Stimulated activated CD8-positive, alpha-beta memory T cell treated with anti-CD3 and anti-CD28 coated beads, Interleukin-7, amount 100 ng/mL, for 48 hours (primary cell): ENCODE measurements around the gene PTPRB.
A peak's percentile ranks its signal among the peaks of the same experiment; 100 is the strongest.

ENCODE experiments used
- DNase-seq, 2 donors: peaks; one replicate each; pipeline ENCODE4 v3.0.0-alpha.2; 2020; ENCODE audit warnings: low read depth in 1 of 2; ENCODE audit errors: extremely low read depth in 1 of 2

The PTPRB gene

DNA sequence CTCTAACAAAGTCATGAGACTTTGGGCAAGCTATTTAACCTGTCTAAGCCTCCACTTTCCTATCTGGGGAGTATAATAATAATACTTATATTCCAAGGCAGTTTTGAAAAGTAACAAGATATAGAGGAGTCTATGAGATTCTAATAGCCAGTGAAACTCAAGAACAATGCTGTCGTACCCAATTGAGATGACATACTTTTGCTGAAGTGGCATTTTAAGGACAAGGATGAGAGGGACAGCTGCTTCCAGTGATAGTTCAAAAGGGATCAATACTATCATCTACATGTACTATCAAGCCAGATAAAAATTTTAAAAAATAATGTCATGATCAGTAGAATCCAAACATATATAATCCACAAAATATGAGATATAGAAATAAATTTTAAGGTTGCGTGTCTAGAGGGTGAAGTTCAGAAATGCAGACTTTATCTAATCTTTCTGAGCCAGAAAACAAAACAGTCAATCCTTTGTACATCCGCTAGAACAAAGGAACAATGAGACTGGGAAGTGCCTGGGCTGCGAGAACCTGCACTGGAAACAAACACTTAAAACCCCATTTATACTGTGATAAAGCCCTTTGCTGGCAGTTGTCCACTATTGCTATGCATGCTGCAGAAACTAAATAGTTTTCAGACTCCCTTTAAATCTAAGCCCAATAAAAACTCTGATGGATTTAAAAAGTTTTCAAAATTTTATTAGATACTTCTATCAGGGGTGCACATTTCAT lies 38.6 kb downstream of the PTPRB start:
- no peak for DNase-seq

DNA sequence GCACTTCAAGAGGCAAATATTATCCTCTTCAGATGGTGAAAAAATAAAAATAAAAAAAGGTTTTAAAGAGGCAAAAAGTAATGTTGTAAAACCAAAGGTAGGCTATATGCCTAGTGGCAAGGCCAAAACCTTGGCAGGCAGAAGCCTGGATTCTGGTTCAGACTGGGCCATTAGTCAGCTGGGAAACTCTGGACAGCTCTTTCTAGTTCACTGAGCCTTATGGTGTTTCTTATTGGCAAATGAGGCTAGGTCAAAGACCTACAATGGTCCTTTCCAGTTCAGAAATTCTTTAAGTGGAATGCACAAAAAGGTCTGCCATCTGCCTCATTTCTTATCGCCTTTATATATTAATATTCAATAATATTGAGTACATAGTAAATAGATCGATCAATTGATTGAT lies 44.6 kb downstream of the PTPRB start:
- DNase-seq = no peak

DNA sequence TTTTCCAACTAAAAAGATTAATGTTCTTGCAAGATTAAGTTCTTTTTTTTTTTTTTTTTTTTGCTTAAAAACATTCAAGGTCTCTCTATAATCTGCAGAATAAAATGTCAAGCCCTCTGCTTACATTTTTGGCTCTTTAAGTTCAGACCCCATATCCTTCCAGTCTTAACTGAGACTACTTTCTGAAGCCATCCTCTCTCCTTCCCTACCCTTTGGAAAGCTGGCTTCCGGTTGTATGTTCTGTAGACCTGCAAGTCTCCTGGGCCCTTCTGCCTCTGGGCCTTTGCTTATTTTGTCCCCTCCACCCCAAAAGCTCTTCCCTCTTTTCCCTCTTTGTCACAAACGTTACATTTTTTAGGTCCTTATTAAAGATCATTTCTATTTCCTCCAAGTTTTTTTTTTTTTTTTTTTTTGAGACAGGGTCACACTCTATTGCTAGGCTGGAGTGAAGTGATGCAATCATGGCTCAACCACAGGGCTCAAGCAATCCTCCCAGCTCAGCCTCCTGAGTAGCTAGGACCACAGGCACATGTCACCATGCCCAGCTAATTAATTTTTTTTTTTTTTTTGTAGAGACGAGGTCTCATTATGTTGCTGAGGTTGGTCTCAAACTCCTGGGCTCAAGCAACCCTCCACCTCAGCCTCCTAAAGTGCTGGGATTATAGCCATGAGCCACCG lies 46.5 kb downstream of the PTPRB start:
- DNase-seq = no peak

DNA sequence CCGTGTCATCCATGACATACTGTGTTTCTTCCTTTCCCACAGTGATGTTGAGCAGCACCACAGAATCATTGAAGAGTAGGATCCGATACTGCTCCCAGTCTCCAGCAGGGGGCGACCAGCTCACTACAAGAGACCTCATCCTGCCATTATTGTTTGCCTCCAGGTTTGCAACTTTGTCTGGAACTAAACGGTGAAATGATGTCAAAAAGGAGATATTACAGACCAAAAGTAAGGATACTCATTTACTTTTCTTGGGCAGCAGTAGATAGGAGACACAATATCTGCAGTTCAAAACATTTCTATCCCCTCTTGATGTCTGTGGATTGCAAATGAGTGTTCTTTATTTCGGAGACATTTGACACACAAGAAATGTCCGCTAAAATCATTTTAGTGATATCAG lies 47.2 kb downstream of the PTPRB start:
- peak; percentile 15 to 37 for DNase-seq

DNA sequence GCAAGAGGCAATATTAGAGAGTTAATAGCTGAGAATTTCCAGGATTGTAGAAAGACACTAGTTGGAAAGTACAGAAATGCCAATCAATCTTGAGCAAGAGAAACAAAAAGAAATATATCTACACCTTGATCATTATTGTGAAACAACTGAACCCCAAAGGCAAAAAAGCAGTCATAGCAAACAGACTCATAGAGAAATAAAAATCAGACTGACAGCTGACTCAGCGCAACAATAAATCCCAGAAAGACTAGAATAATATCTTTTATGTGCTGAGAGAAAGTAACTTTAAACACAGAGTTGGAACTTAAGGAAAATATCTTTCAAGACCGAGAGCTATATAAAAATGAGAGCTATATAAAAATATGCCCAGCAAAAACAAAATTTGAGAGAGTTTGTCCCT lies 52.9 kb downstream of the PTPRB start:
- DNase-seq = no peak

DNA sequence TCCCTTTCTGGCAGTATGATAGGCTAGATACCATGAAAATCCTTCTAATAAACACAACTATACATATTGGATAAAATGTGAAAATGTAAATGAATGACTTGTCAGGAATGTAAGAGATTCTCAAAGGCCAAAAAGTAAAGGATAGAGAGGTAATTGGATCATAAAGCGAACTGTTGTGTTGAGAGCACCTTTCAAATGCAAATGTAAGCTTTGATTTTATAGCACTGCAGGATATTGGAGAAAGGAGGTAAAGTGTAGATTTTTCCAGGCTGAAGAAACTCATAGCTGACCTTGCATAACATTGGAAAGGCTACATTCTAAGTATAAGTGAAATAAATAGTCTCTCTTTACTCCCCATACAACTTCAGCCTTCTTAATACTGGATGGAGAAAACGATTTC lies 54.0 kb downstream of the PTPRB start:
- no peak for DNase-seq

DNA sequence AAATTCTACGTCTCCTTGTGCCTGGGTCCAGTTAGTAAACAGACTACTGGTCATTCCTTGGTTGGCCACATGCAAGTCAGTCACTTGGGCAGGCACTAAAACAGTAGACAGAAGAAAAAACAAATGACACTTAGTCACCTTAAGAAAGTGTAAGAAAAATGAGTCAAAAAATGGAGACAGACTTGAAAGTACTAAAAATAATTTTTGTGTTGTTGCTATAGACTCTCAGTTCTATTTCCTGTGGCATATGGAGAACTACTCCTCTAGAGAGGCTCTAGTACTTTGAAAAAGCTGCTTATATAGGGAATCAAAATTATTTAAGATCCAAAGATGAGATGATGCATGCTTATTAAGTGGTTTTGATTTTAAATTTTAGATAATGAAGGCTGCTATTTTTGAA lies 56.0 kb downstream of the PTPRB start:
- DNase-seq = no peak

DNA sequence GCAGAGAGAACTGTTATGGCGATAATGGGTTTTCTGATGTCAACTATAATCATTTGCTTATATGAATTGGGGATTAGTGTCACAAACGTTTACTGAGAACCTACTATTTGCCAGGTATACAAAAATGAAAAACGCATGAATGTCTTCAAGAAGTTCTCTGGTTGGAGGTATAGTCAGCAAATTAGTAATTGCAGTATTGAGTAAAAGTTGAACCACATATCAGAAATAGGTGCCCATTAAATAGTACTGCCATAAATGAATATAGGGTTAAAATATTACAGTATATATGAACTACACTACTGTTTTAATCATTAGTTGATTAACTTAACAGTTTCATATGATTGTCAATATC lies 60.0 kb downstream of the PTPRB start:
- no peak for DNase-seq

DNA sequence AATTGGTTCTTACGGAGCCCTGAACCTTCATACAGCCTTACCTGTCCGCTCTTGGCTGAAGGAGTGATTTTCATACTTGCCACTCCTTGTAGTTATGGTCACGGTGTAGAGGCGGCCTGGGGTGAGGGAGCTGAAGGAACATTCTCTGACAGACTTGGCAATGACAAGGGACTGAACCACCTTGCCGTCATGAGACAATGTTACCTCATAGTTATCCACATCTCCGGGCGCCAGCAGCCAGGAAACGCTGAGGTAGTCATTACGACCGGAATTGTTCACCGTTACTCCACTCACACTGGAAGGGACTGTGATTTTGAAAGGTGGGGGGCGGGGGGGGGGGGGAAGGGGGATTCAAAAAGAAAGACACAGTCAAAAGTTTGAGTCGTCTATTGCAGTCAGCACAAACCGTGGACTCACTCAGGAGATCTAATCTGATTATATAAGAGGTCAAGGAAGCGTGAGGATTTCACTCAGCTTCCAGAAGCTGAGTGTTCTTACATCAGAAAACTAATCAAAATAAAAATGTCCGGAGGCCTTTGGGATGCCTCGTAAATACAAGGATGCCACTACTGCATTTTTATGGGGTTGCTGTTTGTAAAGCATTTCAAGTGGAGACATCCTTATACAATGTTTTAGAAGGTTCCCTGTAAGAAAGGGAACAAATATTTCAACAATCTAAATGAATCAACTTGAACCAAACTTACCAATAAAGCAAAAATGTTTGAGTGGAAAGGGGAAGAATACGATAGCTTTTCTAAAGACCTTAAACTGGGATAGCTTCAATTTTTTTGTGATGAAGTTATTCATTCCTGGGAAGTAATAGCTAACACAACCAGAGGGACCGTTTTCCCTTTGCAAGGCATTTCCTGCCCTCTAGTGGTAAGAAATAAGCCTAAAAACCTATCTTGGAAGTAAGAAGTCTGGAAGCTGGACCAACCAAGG lies 60.6 kb downstream of the PTPRB start:
- no peak for DNase-seq

DNA sequence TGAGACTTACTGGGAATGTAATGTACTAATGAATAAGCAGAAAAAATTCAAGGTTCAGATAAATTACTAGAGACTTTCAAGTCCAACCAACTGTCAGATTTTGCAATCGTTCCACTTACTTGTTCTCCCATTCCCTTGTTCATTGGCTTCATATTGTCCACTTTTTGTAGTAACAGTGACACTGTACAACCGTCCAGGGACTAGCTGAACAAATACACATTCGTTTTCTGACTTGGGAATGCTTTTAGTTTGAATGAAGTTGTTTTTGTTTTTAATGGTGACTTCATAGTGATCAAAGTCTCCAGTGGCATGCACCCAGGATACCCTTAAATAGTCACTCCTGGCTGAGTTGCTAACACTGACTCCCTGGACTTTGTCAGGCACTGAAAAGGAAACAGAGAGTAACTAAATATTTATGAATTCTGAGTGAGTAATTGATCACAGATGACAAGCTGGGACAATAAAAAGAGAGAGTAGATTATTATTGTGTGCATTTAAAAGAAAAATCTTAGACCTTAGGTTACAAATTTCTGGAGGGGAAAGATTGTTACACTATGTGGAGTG lies 65.4 kb downstream of the PTPRB start:
- DNase-seq = no peak

DNA sequence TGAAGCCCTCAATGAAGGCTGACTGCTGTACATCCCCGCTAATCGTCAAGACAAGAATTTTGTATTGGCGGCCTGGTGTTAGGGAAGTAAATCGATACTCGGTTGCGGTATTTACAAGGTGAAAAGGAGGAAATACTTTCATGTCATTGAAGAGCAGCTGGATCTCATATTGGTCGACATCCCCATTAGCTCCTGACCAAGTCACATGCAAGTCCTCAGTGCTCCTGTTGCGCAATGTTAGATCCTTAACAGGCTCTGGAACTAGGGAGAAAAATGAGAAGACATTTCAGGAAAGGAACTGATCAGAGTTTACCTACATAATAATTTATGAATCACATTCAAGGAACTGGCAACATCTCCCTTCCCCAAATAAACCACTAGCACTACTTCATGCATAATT lies 66.2 kb downstream of the PTPRB start:
- DNase-seq = no peak

DNA sequence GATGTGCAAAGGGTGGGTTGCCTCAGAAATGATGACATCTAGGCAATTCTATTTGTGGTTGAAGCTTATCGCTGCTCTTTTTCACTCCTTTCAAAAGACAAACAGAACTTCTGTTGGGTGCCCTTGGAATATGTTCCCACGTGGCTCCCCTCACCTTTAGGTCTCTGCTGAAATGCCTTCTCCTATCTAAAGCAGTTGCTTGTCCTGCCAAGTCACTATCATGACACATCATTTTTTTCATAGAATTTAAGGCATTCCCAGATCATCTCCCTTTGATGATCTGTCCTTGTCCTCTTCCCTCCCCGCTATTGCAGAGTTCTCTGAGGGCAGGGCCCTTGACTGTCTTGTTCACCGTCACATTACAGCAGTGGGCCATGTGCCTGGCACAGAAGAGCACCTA lies 75.7 kb downstream of the PTPRB start:
- no peak for DNase-seq

DNA sequence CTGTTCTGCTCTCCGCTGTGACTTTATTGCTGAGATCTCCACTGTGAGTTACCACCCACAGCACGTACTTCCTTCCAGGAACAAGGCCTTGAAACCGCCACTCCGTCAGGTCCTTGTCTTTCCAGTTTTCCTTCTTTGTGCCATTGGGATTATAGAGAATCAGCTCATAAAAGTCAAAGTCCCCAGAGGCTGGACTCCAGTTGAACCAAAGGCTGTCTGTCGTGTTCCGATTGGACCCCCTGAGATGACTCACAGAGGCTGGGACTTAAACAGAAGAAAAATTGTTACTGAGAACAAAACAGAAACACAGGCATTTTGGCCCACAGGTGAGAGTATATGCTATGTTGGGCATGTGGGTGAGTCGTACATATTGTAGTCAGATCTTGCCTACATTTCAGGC lies 76.6 kb downstream of the PTPRB start:
- no peak for DNase-seq

DNA sequence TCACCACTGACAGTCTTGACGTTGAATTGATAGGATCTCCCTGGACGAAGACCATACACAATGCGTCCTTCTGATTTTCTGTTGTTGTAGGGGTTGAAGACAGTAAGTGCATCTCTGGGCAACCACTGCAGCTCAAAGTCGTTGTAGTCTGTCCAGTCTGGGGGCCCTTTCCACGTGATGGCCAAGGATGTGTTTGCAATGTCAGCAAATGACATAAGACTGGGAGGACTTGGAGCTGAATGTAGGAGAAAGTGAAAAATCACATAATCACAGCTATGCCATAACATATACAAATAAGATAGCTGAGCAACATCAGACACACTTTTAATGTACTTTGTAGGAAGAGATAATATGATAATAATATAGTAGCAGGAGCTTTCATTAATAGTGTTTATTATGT lies 77.8 kb downstream of the PTPRB start:
- no peak for DNase-seq

DNA sequence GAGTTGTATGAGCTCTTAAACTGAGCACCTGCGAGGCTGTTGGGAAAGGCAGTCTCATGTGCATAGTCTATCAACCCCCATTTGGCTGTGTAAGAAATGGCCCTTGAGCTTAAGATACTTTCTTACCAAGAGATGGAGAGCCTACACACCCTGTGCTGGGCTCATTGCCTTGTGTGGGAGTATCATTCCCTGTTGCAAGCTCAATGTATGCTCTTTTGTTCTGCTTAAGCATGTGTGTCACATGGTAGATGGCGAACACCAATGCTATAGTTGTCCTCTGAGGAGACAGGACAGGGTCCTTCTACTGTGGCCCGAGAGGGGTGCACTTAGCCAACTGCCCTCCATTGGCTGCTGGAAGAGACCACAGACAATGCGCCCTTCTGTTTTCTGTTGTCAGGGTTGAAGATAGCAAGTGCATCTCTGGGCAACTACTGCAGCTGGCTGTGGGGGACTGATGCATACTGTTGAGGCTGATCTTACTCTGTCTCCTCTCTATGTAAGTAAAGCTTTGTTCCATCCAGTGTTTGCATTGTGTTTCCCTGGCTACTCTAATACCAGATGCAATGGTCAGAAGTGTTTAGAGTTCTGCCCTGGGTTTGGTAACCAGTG lies 79.5 kb downstream of the PTPRB start:
- no peak for DNase-seq

DNA sequence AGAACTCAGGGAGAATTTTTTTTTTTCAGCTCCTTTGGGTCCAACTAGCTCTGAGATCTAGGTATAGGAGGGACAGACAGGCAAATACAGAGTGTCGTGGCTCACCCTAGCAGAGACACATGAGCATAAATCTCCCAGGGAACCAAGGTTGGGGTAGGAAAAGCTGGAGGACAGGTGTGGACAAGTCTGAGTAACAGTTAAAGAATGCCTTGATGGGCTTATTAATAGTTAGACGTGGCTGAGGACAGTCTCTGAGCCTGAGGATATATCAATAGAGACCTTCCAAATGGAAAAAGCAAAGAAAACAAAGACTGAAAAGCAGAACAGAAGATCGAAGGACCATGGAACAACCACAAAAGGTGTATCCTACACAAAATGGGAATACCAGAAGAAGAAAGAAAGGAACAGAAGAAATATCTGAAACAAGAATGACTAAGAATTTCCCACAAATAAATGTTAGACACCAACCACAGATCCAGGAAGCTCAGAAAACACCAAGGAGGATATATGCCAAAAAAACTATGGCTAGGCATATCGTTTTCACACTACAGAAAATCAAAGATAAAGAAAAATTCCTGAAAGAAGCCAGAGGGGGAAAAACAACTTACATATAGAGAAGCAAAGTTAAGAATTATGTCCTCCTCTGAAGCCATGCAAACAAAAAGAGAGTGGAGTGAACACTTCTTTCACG lies 80.9 kb downstream of the PTPRB start:
- no peak for DNase-seq

DNA sequence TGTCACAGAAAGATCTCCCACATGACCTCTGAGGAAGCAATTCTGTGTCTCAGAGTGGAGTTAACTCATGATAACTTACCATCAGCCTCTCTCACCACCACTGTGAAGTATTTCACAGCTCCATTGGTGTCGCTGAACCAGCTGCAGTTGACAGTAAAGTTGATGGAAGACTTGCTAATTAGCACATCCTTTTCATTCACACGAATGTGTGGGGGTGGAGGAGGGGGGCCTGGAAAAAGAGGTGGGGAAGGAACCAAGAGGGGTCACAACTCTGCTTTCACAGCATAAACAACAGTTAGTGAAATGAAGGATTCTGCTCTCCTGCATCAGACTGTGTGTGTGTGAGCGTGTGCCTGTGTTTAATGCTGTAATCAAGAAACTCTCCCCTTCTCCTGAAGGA lies 82.1 kb downstream of the PTPRB start:
- DNase-seq = no peak

DNA sequence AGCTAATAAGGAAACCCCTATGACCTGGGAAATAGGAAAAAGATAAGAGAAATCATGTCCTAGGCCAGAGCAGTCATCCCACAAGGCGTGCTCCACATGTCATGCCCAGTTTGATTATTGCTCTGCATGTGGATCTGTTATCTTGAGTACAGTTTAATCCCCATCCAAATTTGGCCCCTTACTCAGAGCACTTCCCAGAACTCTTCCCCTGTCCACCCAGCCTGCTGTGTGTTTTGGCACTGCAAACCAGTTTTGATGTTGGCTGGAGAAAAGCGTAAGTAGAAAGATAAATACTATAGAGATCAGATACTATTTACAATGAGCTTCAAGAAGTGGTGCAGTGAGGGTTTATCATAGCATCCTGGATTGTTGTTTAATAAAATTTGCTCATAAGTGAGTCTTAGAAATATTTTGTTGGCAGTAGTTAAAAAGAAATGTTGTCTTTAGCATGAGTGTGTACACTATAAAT lies 83.8 kb downstream of the PTPRB start:
- DNase-seq = no peak

DNA sequence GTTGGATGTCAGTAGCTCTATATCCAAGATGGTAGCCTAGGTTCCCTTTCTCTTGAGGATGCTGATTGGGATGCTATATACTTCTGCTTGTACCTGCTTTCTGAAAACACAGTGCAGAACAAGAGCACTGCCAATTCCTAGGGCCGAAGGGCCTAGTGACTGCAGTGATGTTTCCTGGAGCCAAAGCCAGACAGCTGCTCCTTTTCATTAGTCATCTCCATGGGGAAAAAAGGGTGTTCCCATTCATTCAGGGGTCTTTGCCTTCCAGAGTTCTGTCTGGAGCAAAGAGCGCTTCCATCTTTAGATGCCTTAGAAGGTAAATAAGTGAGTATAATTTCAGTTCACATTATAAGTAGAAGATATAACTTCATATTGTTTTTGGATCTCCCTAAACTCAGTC lies 85.5 kb downstream of the PTPRB start:
- DNase-seq = no peak

DNA sequence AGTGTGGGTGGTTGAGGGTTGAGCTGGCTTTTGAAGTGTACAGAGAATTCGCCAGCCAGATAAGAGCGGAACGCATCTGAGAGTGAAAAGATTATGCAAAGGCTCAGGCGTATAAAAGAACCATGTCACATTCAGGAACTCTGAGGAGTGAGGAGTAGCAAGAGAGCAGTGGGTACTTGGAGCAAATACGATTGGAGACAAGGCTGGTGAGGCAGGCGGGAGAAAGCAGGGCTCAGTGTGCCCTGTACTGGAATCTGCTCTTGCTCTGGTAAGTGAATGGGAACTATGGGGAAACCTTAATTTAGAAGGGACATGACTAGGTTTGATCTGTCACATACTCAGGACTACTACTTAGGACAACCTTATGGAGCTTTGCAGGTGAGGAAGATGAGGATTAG lies 87.0 kb downstream of the PTPRB start:
- DNase-seq = no peak
